CD4-positive, alpha-beta T cell treated with Interleukin-17A for 4 hours (primary cell): Measurements from ENCODE around the gene CSNK1G3.

ENCODE experiments used
- DNase-seq: peaks from one replicate; pipeline ENCODE4 v3.0.0-alpha.2; 2020; ENCODE audit warnings: mixed read lengths

Gene CSNK1G3

DNA sequence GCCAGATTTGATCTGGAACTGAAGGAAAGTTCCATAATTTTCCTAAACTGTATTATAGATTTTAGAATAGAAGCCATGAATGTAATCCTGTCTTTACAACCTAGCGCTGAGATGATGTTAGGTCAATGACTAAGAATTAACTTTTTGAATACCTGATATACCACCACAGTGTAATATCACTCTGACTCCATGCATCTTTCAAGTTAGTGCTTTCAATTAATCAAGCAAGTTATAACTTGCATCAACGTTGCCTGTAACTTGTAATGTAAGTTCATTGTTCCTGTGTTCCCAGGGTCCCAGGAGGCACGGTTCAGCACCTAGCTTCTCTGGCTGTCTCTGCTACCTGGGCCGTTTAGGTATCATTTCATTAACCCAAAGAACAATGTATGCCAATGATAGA is 139.3 kb downstream of the CSNK1G3 start:
- no peak for DNase-seq

DNA sequence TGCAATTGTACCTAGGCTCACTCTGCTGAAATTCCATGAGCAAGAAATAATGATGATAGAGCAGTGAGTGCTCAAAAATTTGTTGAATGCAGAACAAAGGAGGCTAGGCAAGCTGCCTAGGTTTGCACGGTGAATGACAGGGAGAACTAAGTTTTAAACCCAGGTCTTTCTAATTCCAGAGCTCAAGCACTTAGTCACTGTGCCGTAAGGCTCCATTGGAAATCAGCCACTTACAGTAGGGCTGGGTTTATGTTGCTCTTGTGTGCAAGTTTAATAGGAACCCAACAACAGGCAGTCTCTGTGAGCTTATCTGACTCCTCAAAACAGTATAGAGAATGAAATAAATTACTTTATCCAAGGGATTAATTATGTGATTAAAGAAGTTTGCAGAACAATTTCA is 147.0 kb downstream of the CSNK1G3 start:
- DNase-seq = no peak

DNA sequence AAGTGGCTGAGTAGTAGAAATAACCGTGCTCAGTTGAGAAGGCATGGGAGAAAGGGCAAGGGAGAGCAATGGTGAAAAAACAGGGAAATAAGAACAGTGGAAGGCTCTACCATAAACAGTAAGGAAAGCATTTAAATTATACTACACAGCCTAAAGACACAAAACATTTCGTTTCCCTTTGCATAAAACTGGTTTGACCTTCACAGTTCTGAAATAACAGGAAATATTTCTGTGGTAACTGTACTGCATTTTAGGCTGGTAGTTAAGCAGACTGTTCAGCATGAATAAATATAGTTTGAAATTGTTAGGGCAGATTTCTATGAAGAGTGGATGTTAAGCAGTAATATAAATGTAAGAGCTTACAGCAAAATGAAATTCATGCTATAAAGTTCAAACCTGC is 147.5 kb downstream of the CSNK1G3 start:
- DNase-seq = no peak

DNA sequence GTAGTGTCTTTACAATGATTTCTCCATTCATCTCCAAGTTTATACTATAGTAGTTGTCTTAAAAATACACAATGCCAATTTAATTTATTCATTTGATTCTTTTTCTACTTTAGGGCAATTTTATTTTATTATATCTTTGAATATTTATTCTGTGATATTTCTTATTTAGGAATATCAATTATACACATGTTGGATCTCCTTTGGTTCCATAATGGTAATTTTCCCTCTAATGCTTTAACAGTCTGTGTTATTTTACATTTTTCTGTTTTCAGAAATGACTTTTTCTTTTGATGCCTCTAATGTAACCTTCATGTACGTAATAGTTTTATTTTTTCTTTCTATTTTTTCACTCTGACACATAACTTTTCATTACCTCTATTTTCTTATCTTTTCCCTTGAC is 153.0 kb downstream of the CSNK1G3 start:
- DNase-seq = no peak

DNA sequence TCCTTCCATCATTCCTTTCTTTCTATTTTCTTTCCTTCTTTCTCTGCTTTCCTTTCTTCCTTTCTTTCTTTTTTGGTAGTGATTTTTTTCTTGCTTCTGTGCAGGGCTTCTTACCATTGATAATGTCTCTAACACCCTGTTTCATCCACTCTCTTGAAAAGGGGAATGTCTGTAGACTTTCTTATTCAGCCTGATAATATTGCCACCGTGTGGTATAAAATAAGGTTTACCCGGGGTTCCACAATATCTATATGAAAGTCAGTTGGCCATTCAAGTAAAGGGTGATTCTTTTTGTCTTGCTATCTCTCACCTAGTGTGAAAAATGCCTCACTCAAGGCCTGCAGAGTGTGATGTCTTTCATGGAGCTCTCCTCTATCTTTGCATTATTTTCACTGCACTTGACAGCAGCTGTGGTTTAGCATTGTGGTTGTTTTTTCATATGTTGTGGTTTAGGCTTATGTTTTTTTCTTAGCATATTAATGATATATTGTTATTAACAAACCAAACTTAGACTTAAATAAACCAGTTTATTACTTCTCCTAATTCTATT is 153.9 kb downstream of the CSNK1G3 start:
- no peak for DNase-seq
